ENCODE data around the gene CELSR2.
A peak's percentile ranks its signal among the peaks of the same experiment; 100 is the strongest.

Gene CELSR2

GRCh38 chr1:109282952-109283747 is 33.8 kb downstream of the CELSR2 start, which contains the start of gene PSRC1 (continued):
- TF ChIP-seq, protein P1, sequence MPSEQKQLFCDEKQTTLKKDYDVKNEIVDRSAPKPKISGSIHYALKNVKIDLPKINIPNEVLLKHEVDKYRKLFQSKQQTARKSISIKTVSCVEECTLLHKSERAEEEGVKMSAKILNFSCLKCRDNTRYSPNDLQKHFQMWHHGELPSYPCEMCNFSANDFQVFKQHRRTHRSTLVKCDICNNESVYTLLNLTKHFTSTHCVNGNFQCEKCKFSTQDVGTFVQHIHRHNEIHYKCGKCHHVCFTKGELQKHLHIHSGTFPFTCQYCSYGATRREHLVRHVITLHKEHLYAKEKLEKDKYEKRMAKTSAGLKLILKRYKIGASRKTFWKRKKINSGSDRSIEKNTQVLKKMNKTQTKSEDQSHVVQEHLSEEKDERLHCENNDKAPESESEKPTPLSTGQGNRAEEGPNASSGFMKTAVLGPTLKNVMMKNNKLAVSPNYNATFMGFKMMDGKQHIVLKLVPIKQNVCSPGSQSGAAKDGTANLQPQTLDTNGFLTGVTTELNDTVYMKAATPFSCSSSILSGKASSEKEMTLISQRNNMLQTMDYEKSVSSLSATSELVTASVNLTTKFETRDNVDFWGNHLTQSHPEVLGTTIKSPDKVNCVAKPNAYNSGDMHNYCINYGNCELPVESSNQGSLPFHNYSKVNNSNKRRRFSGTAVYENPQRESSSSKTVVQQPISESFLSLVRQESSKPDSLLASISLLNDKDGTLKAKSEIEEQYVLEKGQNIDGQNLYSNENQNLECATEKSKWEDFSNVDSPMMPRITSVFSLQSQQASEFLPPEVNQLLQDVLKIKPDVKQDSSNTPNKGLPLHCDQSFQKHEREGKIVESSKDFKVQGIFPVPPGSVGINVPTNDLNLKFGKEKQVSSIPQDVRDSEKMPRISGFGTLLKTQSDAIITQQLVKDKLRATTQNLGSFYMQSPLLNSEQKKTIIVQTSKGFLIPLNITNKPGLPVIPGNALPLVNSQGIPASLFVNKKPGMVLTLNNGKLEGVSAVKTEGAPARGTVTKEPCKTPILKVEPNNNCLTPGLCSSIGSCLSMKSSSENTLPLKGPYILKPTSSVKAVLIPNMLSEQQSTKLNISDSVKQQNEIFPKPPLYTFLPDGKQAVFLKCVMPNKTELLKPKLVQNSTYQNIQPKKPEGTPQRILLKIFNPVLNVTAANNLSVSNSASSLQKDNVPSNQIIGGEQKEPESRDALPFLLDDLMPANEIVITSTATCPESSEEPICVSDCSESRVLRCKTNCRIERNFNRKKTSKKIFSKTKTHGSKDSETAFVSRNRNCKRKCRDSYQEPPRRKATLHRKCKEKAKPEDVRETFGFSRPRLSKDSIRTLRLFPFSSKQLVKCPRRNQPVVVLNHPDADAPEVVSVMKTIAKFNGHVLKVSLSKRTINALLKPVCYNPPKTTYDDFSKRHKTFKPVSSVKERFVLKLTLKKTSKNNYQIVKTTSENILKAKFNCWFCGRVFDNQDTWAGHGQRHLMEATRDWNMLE (tag by site-specific recombination; conservative IDR thresholded peaks at IDR 0.05; ENCODE audit: low read depth), result 0 out of 2 replicates have a peak, but pooled peaks have one; percentile 19
- TF ChIP-seq ZNF548 (tag by site-specific recombination; IDR thresholded peaks at IDR 0.05), result no peak
- no peak for TF ChIP-seq ZNF292 (tag by site-specific recombination; IDR thresholded peaks at IDR 0.05; ENCODE audit: borderline replicate concordance, low read depth)
- peak; percentile 18; the same call in 1 of the 2 replicates for TF ChIP-seq CTCF (tag by site-specific recombination; IDR thresholded peaks at IDR 0.05)
- no peak for TF ChIP-seq ZNF121 (tag by site-specific recombination; IDR thresholded peaks at IDR 0.05)
- TF ChIP-seq ZNF549 (tag by site-specific recombination; IDR thresholded peaks at IDR 0.05), result no peak
- TF ChIP-seq TCF7L2 (IDR thresholded peaks at IDR 0.05; ENCODE audit: borderline replicate concordance, low read depth, low read length), result no peak
- TF ChIP-seq ZNF423 (tag by site-specific recombination; IDR thresholded peaks at IDR 0.05), result no peak
- peak; percentile 87 for TF ChIP-seq ZNF76 (tag by site-specific recombination; IDR thresholded peaks at IDR 0.05; ENCODE audit: borderline replicate concordance, low read depth)
- no peak for TF ChIP-seq MZF1 (tag by site-specific recombination; IDR thresholded peaks at IDR 0.05; ENCODE audit: borderline replicate concordance)
- no peak for TF ChIP-seq ZNF596 (tag by site-specific recombination; IDR thresholded peaks at IDR 0.05)
- TF ChIP-seq SP3 (tag by site-specific recombination; IDR thresholded peaks at IDR 0.05), result peak; percentile 95
- no peak for TF ChIP-seq ZNF777 (tag by site-specific recombination; IDR thresholded peaks at IDR 0.05; ENCODE audit: borderline replicate concordance)
- TF ChIP-seq, protein P2, sequence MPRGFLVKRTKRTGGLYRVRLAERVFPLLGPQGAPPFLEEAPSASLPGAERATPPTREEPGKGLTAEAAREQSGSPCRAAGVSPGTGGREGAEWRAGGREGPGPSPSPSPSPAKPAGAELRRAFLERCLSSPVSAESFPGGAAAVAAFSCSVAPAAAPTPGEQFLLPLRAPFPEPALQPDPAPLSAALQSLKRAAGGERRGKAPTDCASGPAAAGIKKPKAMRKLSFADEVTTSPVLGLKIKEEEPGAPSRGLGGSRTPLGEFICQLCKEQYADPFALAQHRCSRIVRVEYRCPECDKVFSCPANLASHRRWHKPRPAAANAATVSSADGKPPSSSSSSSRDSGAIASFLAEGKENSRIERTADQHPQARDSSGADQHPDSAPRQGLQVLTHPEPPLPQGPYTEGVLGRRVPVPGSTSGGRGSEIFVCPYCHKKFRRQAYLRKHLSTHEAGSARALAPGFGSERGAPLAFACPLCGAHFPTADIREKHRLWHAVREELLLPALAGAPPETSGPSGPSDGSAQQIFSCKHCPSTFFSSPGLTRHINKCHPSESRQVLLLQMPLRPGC (tag by site-specific recombination; IDR thresholded peaks at IDR 0.05), result no peak
- TF ChIP-seq ZNF785 (tag by site-specific recombination; IDR thresholded peaks at IDR 0.05), result no peak
- no peak for TF ChIP-seq ZNF23 (tag by site-specific recombination; IDR thresholded peaks at IDR 0.05; ENCODE audit: borderline replicate concordance)
- TF ChIP-seq ZNF10 (tag by site-specific recombination; IDR thresholded peaks at IDR 0.05), result no peak
- TF ChIP-seq ZNF174 (tag by site-specific recombination; IDR thresholded peaks at IDR 0.05), result no peak
- no peak for TF ChIP-seq ZNF544 (tag by site-specific recombination; IDR thresholded peaks at IDR 0.05)
- no peak for TF ChIP-seq WT1 (tag by site-specific recombination; IDR thresholded peaks at IDR 0.05)
- TF ChIP-seq ZNF138 (tag by site-specific recombination; IDR thresholded peaks at IDR 0.05; ENCODE audit: borderline replicate concordance), result no peak
- TF ChIP-seq ZNF488 (tag by site-specific recombination; IDR thresholded peaks at IDR 0.05), result no peak
- no peak for TF ChIP-seq ZNF654 (tag by site-specific recombination; IDR thresholded peaks at IDR 0.05; ENCODE audit: low read depth)
- TF ChIP-seq ZEB2 (tag by site-specific recombination; IDR thresholded peaks at IDR 0.05), result peak; percentile 90
- TF ChIP-seq ZNF521 (tag by site-specific recombination; IDR thresholded peaks at IDR 0.05), result no peak
- peak; percentile 90 for TF ChIP-seq ZNF341 (tag by site-specific recombination; IDR thresholded peaks at IDR 0.05; ENCODE audit: low read depth)
- TF ChIP-seq ZFP3 (tag by site-specific recombination; IDR thresholded peaks at IDR 0.05; ENCODE audit: low read depth), result no peak
- TF ChIP-seq ZFHX2 (tag by site-specific recombination; conservative IDR thresholded peaks at IDR 0.05), result peak; percentile 61; the same call in 1 of the 2 replicates
- no peak for TF ChIP-seq ZNF707 (tag by site-specific recombination; IDR thresholded peaks at IDR 0.05)
- peak; percentile 89 for TF ChIP-seq ZBTB17 (tag by site-specific recombination; IDR thresholded peaks at IDR 0.05)
